K562 (cell line): Measurements from ENCODE around the gene TIMM17A. TPM values are rescaled to one million over a fixed set of nuclear protein-coding genes. Genes with fewer than 3 reads are reported as not detected.

Source experiments
- ATF1 ChIP-seq, 2 experiments: fragments of 450-650 bp in 1 of 2; IDR thresholded peaks; 2 replicates each; pipeline ENCODE4 v1.6.1; 2016; ENCODE audit warnings: missing compliant biosample characterization in 1 of 2, missing genetic modification characterization in 1 of 2
- BCL6 ChIP-seq: fragments of 250-450 bp; sonication (Bioruptor Pico); IDR thresholded peaks from 2 replicates; pipeline ENCODE4 v1.4.0; 2020
- BRD4 ChIP-seq: fragments of 200-600 bp; sonication (generic); IDR thresholded peaks from 2 replicates; pipeline ENCODE4 v1.6.1; 2017; ENCODE audit warnings: inconsistent platforms
- BRF1 ChIP-seq: IDR thresholded peaks from 3 replicates; pipeline ENCODE4 v1.6.1; 2011; ENCODE audit warnings: borderline replicate concordance, mild to moderate bottlenecking; ENCODE audit not compliant: insufficient read length; ENCODE audit errors: extremely low read depth
- FIP1L1 ChIP-seq: fragments of 200-400 bp; formaldehyde crosslinking; IDR thresholded peaks from 2 replicates; pipeline ENCODE4 v1.6.1; 2018; ENCODE audit warnings: mild to moderate bottlenecking, low read depth, low read length; ENCODE audit not compliant: poor library complexity, severe bottlenecking
- FOXJ2 ChIP-seq: fragments of 200-800 bp; sonication (Bioruptor generic); IDR thresholded peaks from 2 replicates; pipeline ENCODE4 v1.6.1; 2016; ENCODE audit warnings: missing genetic modification characterization, missing compliant biosample characterization
- JUND ChIP-seq, 2 experiments: IDR thresholded peaks; 2 replicates in 1 of 2; 3 replicates in 1 of 2; pipeline ENCODE4 v1.6.1; 2011; ENCODE audit warnings: borderline replicate concordance in 2 of 2, low read depth in 2 of 2, low read length in 2 of 2, improper control_type of control experiment in 1 of 2, missing biosample characterization in 1 of 2, missing genetic modification characterization in 1 of 2, missing genetic modification reagents in 1 of 2
- KAT7 ChIP-seq: sonication (generic); formaldehyde crosslinking; IDR thresholded peaks from 2 replicates; pipeline ENCODE4 v1.8.0; 2022; ENCODE audit warnings: missing genetic modification reagents, mild to moderate bottlenecking, borderline replicate concordance
- MEIS2 ChIP-seq: fragments of 450-650 bp; IDR thresholded peaks from 2 replicates; pipeline ENCODE4 v1.6.1; 2014; ENCODE audit warnings: mild to moderate bottlenecking; ENCODE audit not compliant: partially characterized antibody
- NFE2L1 ChIP-seq: fragments of 450-650 bp; IDR thresholded peaks from 2 replicates; pipeline ENCODE4 v1.6.1; 2016; ENCODE audit warnings: missing genetic modification characterization, low read depth, mild to moderate bottlenecking, missing compliant biosample characterization, moderate library complexity, borderline replicate concordance
- NFIC ChIP-seq: fragments of 450-650 bp; IDR thresholded peaks from 2 replicates; pipeline ENCODE4 v1.6.1; 2017; ENCODE audit warnings: mild to moderate bottlenecking, inconsistent platforms
- NKRF ChIP-seq: fragments of 450-650 bp; IDR thresholded peaks from 2 replicates; pipeline ENCODE4 v1.6.1; 2016; ENCODE audit warnings: borderline replicate concordance
- NR4A1 ChIP-seq, 2 experiments: fragments of 250-450 bp in 1 of 2; fragments of 450-650 bp in 1 of 2; sonication (Bioruptor Pico) in 1 of 2; IDR thresholded peaks; 2 replicates each; pipeline versions ENCODE4 v1.4.0 to v1.6.1; 2016 to 2020; ENCODE audit warnings: mild to moderate bottlenecking in 2 of 2, missing compliant biosample characterization in 1 of 2, missing genetic modification characterization in 1 of 2, moderate library complexity in 1 of 2
- RBM14 ChIP-seq: fragments of 200-400 bp; formaldehyde crosslinking; IDR thresholded peaks from 2 replicates; pipeline ENCODE4 v1.6.1; 2018; ENCODE audit warnings: low read depth, mild to moderate bottlenecking, low read length, moderate library complexity, borderline replicate concordance; ENCODE audit not compliant: insufficient read depth
- RFX7 ChIP-seq: fragments of 250-450 bp; sonication (Bioruptor Pico); IDR thresholded peaks from 2 replicates; pipeline ENCODE4 v1.5.1; 2021; ENCODE audit warnings: mild to moderate bottlenecking
- TRIM24 ChIP-seq, 2 experiments: fragments of 450-650 bp; IDR thresholded peaks; 2 replicates each; pipeline ENCODE4 v1.6.1; 2016
- ZKSCAN3 ChIP-seq: fragments of 250-450 bp; sonication (Bioruptor Pico); IDR thresholded peaks from 2 replicates; pipeline ENCODE4 v1.4.0; 2020
- ZNF408 ChIP-seq: fragments of 250-450 bp; sonication (Bioruptor Pico); IDR thresholded peaks from 2 replicates; pipeline ENCODE4 v1.4.0; 2020; ENCODE audit warnings: low read depth, mild to moderate bottlenecking, moderate library complexity
- polyA plus RNA-seq, 8 experiments: library from polyadenylated mRNA; depleted of rRNA in 4 of 8; stranded (reverse) in 5 of 8; unstranded in 3 of 8; fragments of >200 nt; fragmentation: Nextera tagmentation in 2 of 8; fragmentation: Illumina TruSeq in 1 of 8; extraction: Ambion mirVana in 2 of 8; extraction: Trizol in 1 of 8; gene quantifications; 2 replicates each; pipeline versions ENCODE4 v1.2.1 to v1.2.3, GENCODE V29; 2011 to 2014; ENCODE audit warnings: inconsistent platforms in 1 of 8, missing spikeins in 1 of 8
- total RNA-seq, 7 experiments: library from RNA; depleted of rRNA in 6 of 7; stranded (reverse); fragments of >200 nt in 6 of 7; fragmentation: Illumina TruSeq in 2 of 7; extraction: Trizol in 2 of 7; gene quantifications; 2 replicates each; pipeline versions ENCODE4 v1.2.1 to v1.2.3, GENCODE V29; 2011 to 2021; ENCODE audit warnings: low replicate concordance in 1 of 7
- TF ChIP-seq, protein P1 (sequence below): sonication (generic); formaldehyde crosslinking; IDR thresholded peaks from 2 replicates; pipeline ENCODE4 v1.8.0; 2022; ENCODE audit warnings: missing genetic modification reagents, mild to moderate bottlenecking, moderate library complexity, borderline replicate concordance
- TF ChIP-seq, protein P2 (sequence below): fragments of 450-650 bp; formaldehyde crosslinking; IDR thresholded peaks from 2 replicates; pipeline ENCODE4 v1.4.0; 2022; ENCODE audit warnings: mild to moderate bottlenecking, moderate library complexity
- TF ChIP-seq, protein P3 (sequence below): IDR thresholded peaks from 3 replicates; pipeline ENCODE4 v1.6.1; 2011; ENCODE audit warnings: borderline replicate concordance, mild to moderate bottlenecking; ENCODE audit not compliant: insufficient read length, insufficient read depth
- TF ChIP-seq, protein P4 (sequence below): fragments of 250-450 bp; sonication (Bioruptor Pico); IDR thresholded peaks from 2 replicates; pipeline ENCODE4 v1.8.0; 2022; ENCODE audit warnings: inconsistent platforms, mild to moderate bottlenecking, moderate library complexity, borderline replicate concordance

The TIMM17A gene
- total and polyA plus RNA-seq, 9 of the 15 experiments (the other 6 are each of a cell fraction or from before 2014, with no cell fraction given), result 116 to 744 (median 180) TPM

GRCh38 chr1:201939148-201939547 is 16.2 kb upstream of the TIMM17A start (continued):
- TF ChIP-seq, protein P1, sequence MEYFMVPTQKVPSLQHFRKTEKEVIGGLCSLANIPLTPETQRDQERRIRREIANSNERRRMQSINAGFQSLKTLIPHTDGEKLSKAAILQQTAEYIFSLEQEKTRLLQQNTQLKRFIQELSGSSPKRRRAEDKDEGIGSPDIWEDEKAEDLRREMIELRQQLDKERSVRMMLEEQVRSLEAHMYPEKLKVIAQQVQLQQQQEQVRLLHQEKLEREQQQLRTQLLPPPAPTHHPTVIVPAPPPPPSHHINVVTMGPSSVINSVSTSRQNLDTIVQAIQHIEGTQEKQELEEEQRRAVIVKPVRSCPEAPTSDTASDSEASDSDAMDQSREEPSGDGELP (CRISPR knock-in tag), result no peak
- TF ChIP-seq FOXJ2 (no peak), NFIC (0 out of 2 replicates have a peak, but pooled peaks have one; percentile 7), JUND (IDR thresholded peaks at IDR 0.05; ENCODE audit: borderline replicate concordance, low read depth, low read length) (no peak), JUND (tag; IDR thresholded peaks at IDR 0.05; ENCODE audit: borderline replicate concordance, low read depth, low read length) (no peak), MEIS2 (peak; percentile 39), ATF1 (CRISPR knock-in tag; IDR thresholded peaks at IDR 0.05) (no peak), ATF1 (tag; IDR thresholded peaks at IDR 0.05) (no peak), BRF1 (no peak), ZNF408 (no peak), NKRF (no peak), BRD4 (no peak), ZKSCAN3 (no peak), TRIM24 (IDR thresholded peaks at IDR 0.05) (no peak), BCL6 (CRISPR knock-in tag) (no peak), NR4A1 (CRISPR knock-in tag; IDR thresholded peaks at IDR 0.05) (no peak), NR4A1 (tag; IDR thresholded peaks at IDR 0.05) (no peak), FIP1L1 (no peak), NFE2L1 (tag) (no peak), KAT7 (CRISPR knock-in tag) (0 out of 2 replicates have a peak, but pooled peaks have one; percentile 42), RBM14 (no peak), RFX7 (CRISPR knock-in tag) (no peak)
- TF ChIP-seq, protein P2, sequence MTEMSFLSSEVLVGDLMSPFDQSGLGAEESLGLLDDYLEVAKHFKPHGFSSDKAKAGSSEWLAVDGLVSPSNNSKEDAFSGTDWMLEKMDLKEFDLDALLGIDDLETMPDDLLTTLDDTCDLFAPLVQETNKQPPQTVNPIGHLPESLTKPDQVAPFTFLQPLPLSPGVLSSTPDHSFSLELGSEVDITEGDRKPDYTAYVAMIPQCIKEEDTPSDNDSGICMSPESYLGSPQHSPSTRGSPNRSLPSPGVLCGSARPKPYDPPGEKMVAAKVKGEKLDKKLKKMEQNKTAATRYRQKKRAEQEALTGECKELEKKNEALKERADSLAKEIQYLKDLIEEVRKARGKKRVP (CRISPR knock-in tag), result no peak
- TF ChIP-seq, protein P3, sequence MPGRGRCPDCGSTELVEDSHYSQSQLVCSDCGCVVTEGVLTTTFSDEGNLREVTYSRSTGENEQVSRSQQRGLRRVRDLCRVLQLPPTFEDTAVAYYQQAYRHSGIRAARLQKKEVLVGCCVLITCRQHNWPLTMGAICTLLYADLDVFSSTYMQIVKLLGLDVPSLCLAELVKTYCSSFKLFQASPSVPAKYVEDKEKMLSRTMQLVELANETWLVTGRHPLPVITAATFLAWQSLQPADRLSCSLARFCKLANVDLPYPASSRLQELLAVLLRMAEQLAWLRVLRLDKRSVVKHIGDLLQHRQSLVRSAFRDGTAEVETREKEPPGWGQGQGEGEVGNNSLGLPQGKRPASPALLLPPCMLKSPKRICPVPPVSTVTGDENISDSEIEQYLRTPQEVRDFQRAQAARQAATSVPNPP, result no peak
- TF ChIP-seq, protein P4, sequence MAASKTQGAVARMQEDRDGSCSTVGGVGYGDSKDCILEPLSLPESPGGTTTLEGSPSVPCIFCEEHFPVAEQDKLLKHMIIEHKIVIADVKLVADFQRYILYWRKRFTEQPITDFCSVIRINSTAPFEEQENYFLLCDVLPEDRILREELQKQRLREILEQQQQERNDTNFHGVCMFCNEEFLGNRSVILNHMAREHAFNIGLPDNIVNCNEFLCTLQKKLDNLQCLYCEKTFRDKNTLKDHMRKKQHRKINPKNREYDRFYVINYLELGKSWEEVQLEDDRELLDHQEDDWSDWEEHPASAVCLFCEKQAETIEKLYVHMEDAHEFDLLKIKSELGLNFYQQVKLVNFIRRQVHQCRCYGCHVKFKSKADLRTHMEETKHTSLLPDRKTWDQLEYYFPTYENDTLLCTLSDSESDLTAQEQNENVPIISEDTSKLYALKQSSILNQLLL (CRISPR knock-in tag), result no peak
